ENCODE measurements around the gene CDC25A.

CDC25A gene

GRCh38 chr3:48188266-48189201, at the start of gene CDC25A:
TSS of gene CDC25A (minus strand) at chr3:48188417. CDS start at chr3:48187947, 470 bp downstream.
- DNase-seq (ENCODE audit: extremely low read depth, low read depth): peak; percentile 96
- TF ChIP-seq CTCF (IDR thresholded peaks at IDR 0.05; ENCODE audit: low read depth, low read length): no peak

GRCh38 chr3:48236531-48236930, 48.3 kb upstream of the CDC25A start:
- DNase-seq (ENCODE audit: extremely low read depth, low read depth): no peak
- TF ChIP-seq CTCF (IDR thresholded peaks at IDR 0.05; ENCODE audit: low read depth, low read length): no peak

GRCh38 chr3:48233542-48233941, 45.3 kb upstream of the CDC25A start:
- no peak for TF ChIP-seq CTCF (IDR thresholded peaks at IDR 0.05; ENCODE audit: low read depth, low read length)
- DNase-seq (ENCODE audit: extremely low read depth, low read depth): no peak

- TF ChIP-seq CTCF (IDR thresholded peaks at IDR 0.05; ENCODE audit: low read depth, low read length): peak; percentile 54
- peak; percentile 23 for DNase-seq (ENCODE audit: extremely low read depth, low read depth)
Measured at GRCh38 chr3:48232734-48233133, 44.5 kb upstream of the CDC25A start.

- no peak for TF ChIP-seq CTCF (IDR thresholded peaks at IDR 0.05; ENCODE audit: low read depth, low read length)
- DNase-seq (ENCODE audit: extremely low read depth, low read depth): no peak
Measured at GRCh38 chr3:48232232-48232631, 44.0 kb upstream of the CDC25A start.

GRCh38 chr3:48226939-48227338, 38.7 kb upstream of the CDC25A start:
- DNase-seq (ENCODE audit: extremely low read depth, low read depth): no peak
- TF ChIP-seq CTCF (IDR thresholded peaks at IDR 0.05; ENCODE audit: low read depth, low read length): no peak

GRCh38 chr3:48225587-48225986, 37.4 kb upstream of the CDC25A start:
- no peak for DNase-seq (ENCODE audit: extremely low read depth, low read depth)
- no peak for TF ChIP-seq CTCF (IDR thresholded peaks at IDR 0.05; ENCODE audit: low read depth, low read length)
